Measurements from ENCODE around the gene AKAP8.

AKAP8 gene

DNA sequence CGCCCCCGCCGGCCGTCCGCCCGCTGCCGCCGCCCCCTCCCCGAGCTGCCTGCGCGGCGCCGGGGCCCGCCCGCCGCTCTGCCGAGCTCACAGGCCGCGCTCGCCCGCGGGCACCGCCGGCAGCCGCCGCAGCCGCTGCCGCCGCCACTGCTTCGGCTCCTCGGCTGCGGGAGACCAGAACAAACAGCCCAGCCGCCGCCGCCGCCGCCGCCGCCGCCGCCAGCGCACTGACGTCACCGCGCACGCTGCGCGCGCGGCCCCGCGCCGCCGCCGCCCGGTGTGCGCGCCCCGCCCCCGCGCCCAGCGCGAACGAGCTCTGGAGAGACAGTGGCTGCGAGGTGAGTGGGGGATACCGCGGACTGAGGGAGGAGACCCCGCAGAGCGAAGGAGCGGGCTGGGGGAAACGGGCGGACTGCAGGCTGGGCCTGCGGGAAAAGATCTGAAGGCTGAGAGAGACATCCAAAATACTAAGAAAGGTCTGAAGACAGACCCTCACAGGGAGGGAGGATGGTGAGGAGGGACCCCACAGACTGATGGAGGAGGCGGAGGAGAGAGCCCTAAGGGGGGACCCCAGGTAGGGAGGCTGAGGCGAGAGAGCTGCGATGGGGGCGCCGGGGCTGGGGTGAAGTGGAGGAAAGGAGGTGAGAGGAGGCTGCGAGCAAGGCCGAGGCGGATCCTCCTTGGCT lies 47.1 kb downstream of the AKAP8 start, which contains the start of gene BRD4:
TSS of gene BRD4 (minus strand) at position 229 of the 686 bp plus-strand sequence. CDS start 59,440 bp downstream, outside the sequence.
- DNase-seq (ENCODE audit: low read depth in 2 of 2): peak; percentile 50 to 59

DNA sequence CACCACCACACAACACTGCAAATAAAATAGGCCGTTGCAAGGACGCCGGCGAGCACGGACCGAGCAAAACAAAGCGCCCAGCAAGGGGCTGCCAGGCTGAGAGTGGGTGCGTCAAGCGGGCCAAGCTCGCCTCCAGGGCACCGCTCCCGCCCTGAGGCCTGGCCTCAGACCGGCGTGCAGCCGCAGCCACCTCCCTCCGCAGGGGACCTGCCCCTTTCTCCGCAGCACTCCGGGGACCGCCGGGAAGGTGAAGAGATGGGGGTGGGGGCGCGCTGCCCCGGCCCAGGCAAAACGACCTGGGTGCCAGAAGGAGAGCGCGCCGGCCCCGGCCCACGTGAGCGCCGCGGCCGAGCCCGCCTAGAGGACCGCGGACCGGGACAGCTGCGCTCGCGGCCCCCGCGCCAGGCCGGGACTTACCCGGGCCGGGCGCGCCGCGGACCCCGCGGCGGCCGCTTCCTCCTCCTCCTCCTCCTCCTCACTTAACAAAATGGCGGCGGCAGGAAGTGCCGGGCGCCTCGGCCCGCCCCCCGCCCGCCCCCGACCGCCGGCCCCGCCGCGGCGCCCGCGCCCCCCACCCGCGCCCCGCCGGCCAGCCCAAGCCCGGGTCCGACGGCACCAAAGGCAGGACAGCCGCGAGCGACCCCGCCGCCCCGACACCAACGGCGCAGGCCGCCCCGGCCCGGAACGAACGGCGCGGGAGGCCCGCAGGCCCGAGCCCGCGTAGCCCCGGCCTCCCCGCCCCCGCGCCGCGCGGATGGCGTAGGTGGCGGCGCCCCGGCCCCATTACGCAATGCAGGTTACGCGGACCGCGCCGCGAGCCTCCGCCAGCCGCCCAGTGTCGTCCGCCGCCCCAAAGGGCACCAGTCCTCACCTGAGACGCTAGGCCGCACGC lies 47.9 kb downstream of the AKAP8 start:
- peak; percentile 25 to 39 for DNase-seq (ENCODE audit: low read depth in 2 of 2)

DNA sequence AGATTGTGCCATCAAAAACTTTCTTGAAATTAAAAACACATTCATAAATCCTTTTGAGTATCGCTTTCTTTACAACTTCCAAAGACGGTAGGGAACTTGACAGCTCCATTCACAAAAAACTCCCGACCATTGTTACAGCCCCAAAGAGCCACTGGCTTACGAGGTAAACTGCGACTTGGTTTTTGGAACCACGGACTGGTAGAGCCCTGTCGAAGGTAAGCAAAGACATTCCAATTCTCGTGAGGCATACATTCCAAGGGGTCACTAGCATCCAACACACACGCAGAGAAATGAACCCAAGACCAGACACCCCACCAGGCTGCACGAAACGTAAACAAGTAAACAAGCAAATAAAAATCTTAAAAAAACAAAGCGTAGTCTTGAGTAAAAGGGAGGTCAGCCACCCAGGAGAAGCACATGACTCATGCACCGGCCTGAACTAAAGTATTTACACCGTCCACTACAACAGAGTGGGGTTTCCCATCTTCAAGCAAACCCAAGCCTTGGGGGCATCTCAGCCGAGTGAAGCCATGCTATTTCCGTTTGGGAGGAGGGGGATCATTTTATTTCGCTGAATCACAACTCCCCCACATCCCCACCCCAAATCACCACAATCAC lies 48.7 kb downstream of the AKAP8 start:
- no peak for DNase-seq (ENCODE audit: low read depth in 2 of 2)

DNA sequence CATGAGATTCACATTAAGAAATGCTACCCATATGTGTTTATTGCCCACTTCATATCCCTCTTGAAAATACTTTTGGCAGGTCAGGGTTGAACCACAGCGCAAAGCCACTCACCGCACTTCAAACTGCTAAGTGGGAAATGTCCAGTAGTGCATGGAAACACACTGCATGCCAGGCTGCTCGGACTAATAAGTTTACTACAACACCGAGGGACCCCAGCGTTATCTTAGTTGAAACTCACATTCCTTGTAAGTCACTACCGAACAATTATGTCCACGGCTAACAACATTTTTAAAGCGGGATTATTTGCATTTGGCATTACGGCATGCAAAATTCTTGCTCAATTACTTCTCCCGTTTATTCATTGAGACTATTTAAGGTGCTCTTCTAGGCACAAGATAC lies 51.3 kb downstream of the AKAP8 start:
- no peak for DNase-seq (ENCODE audit: low read depth in 2 of 2)

DNA sequence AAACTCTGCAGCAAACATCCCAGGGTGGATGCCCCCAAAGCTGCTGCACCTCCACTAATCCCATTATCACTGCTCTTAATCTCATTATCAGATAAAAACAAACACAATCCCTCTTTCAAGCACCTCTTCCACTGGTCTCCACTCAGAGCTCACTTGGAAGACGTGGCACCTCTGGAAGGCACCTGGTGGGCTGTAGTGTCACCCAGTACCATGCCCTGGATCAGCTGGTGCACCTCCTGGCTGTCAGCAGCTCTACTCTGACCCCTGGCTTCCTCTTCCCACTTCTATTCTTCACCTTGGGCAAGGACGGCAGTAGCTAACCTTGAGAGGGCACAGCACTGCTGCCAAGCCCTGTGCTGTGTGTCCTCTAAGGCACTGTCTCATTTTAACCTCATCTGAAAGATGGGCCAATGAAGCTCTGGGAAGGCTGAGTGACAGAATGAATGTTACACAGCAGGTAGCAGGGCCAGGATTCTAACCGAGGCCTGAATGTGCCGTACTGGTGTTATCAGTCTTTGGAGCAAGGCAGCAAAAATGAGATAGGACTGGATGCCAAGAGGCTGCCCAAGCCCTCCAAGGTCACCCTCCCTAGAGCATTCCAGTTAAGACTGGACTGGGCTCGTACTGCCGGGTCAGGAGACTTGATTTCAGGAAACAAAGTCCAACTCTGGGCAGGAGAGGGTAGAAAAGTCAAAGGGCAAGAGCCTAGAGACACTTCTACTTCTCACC lies 54.6 kb downstream of the AKAP8 start:
- DNase-seq (ENCODE audit: low read depth in 2 of 2): no peak

DNA sequence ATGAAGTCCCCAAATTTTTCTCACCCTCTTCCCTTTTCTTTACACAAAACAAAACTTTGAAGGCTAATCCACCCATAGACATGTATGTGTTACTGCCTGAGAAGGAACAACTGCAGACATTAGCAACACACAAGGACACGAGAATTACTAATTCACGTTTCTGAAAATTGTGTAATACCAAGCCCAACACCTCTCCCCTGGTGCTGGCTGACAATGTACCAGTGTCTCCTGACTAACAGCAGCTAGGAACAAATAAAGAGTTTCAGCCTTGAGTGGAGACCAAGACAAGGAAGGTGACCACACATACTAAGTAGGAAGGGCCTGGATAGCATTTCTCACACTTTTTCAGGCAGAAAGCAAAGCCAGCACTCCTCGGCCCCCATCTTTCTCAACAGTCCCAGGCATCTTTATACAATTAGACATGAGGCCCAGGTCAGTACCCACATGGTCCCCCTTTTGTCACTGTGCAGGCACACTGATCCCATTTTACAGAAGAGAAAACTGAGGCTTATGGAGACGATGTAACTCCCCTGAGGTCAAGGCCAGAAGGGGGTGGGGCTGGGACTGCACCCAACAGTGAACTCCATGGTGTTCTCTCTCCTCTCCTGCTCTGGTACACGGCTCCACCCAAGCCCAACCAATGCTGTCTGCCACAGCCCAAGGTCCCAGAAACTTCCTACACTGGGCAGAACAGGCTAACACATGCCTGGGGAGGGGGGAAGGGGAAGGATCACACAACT lies 55.9 kb downstream of the AKAP8 start:
- DNase-seq (ENCODE audit: low read depth in 2 of 2): no peak

DNA sequence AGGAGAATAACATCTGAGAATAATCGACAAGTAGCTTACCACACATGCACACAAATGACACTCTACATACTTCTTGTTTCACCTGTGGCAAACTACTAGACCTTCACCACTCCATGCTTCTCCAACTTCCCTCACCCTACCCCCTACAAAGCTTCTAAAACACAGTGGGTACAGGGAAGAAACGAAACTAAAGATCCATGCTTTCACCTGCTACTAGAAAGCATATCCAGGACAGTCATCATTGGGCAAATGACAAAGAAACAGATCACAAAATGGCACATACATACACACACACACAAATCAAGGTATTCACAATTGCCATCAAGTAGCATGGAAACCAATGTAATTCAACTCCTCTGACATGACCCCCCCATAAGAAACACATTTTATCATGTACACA lies 57.8 kb downstream of the AKAP8 start:
- DNase-seq (ENCODE audit: low read depth in 2 of 2): no peak

DNA sequence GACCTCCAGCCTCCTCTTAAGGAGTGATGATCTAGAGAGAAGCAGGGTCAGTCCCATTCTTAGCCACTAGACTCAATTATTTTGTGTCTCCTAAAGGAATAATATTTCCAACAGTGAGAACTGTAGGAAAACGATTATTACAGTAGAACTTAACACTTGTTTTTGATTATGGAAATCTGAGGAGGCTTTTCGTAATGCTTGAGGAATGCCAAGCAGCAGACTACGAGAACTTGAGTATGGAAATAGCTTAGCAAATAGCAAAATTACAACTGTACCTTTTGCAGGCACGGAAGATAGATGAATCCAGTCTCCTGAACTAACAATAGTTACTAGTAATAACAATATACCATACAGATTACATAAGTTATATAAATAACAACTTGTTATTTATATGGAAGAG lies 59.5 kb downstream of the AKAP8 start:
- no peak for DNase-seq (ENCODE audit: low read depth in 2 of 2)

DNA sequence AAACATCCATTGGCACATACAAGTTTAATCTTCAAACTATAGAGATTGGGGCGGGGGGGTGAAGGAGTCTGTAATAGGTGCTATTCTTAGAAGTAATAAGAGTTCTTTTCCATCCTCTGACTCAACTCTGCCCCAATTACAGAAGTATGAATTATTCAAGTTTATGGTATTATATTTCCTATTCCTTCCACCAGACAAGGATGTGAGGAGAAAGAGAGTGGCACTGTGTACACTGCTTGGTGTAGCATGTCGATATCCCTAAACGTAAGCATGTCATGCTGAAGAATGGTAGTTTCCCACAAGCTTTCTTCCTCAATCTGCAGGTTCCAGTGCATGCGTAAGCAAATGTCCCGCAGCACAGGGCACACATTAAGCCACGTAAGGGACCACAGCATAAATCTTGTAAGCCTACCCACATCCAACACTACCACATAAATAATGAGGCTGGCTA lies 61.3 kb downstream of the AKAP8 start:
- DNase-seq (ENCODE audit: low read depth in 2 of 2): no peak

DNA sequence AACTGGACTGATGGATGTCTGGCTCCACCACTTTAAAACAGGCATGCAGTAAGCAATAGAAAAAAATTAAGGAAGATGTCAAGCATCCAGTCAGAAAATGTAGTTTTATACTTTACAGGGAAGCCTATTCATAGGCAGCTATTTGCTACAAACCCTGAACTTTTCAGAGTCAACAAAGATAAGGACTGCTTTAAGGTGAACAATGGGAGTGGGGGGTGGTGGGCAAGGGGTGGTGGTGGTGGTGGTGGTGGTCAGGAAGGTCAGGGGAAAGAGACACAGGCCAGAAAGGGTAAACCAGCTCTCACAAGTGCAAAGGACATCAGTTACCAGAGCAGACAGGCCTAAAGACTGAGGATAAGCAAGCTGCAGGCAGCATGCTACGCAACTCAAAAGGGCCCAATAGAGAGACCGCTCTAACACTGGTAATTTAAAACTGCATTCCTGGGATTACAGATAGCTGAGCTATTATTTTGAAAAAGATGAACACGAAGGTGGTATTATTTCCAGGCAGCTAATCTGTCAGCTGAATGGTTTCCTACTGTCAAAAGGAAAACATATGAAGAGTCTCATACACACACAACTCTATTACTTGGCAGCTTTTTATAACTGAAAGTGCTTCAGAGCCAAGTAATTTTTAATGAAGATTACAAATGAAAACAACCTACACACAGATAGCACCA lies 62.1 kb downstream of the AKAP8 start:
- no peak for DNase-seq (ENCODE audit: low read depth in 2 of 2)

DNA sequence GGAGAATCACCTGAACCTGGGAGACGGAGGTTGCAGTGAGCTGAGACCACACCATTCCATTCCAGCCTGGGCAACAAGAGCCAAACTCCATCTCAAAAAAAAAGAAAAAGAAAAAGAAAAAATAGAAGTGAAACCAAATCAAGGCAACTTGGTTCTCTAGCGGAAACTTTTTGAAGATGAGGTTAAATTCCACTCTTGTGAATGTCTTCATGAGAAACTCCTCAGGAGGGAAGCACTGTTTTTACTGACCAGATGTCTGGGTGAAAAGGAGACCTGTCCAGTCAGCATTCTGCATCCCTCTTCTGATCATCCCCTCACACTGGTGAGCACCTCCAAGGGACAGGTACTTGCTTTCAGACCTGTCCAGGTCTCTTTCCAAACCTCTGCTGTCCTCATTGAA lies 63.1 kb downstream of the AKAP8 start:
- no peak for DNase-seq (ENCODE audit: low read depth in 2 of 2)

DNA sequence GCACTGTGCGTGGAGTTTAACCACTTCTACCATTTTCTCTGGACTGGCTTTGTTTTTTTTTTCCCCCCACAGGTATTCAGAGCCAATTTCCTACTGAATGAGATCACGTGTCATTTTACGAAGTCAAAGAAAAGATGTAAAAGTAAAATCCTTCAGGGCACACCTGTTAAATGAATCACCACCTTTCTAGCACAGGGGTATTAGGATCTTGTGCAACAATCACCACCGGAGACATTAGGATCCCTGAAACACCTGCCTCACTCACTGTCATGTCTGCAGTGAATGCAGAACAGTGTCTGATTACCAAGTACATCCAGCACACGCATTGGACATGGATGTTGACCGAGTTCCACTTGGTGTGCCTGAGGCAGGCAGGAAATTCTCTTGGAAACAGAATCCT lies 64.5 kb downstream of the AKAP8 start:
- DNase-seq (ENCODE audit: low read depth in 2 of 2): no peak

DNA sequence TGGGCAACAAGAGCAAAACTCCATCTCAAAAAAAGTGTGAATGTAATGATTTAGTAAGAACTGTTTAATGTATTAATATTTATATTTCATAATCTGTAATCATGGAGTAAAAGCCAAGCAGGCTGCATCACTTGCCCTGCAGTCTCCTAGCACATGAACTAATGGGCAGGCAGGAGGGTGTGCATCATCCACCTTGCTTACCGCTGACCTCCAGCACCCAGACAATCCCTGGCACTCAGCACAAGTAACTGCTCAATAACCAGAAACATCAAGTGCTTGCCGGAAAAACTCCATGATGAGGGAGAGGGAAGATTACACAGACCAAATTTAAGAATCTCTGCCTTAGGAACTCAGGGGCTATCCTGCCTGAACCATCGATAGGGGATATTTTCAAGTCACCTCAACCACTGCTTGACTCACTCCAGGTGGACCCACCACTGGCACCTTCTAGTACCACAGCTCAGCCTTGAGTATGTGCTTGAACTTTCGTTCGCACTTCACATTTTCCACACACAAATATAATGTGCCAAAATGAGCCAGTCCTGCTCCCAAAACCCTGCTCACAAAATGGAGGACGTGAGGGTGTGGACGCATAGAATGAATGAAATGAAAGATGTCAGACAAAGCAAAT lies 65.8 kb downstream of the AKAP8 start:
- DNase-seq (ENCODE audit: low read depth in 2 of 2): no peak

DNA sequence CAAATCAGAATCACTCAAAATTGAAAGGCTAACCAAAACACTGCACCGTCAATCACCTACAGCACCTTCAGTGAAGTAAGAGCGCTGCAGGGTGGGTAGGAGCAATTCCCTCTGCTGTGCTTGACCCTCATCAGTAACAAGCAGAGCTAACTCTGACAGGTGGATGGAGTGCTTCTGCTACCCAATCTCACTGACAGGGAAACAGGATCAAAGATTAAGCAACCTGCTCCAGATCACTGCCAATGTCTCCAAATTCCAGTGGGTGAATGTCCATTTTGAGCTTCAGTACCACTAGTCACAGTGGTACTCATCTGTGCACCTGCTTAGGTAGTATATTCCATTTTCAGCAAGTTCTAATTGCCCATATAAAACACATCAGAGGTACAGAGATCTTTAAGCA lies 72.4 kb downstream of the AKAP8 start:
- no peak for DNase-seq (ENCODE audit: low read depth in 2 of 2)

DNA sequence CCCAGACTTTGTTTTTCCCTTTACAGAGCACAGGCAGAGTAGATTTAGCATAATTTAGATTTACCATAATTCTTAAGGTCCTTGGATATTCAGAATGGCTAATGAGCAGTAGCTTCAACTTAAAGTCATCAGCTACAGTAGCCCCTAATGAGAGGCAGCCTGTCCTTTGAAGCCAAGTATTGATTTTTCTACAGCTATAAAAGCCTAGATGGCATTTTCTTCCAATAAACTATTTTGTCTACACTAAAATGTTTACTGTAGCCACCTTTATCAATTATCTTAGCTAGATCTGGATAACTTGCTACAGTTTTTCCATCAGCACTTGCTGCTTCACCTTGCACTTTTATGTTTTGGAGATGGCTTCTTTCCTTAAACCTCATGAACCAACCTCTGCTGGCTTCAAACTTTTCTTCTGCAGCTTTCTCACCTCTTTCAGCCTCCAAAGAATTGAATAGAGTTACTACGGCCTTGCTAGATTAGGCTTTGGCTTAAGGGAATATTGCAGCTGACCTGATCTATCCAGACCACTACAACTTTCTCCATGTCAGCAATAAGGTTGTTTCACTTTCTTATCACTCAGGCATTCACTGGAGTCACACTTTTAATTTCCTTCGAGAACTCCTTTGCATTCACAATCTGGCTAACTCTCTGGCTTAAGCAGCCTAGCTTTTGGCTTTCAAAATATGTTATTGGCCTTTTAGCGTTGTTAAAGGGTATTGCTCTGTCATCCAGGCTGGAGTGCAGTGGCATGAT lies 73.8 kb downstream of the AKAP8 start:
- no peak for DNase-seq (ENCODE audit: low read depth in 2 of 2)

DNA sequence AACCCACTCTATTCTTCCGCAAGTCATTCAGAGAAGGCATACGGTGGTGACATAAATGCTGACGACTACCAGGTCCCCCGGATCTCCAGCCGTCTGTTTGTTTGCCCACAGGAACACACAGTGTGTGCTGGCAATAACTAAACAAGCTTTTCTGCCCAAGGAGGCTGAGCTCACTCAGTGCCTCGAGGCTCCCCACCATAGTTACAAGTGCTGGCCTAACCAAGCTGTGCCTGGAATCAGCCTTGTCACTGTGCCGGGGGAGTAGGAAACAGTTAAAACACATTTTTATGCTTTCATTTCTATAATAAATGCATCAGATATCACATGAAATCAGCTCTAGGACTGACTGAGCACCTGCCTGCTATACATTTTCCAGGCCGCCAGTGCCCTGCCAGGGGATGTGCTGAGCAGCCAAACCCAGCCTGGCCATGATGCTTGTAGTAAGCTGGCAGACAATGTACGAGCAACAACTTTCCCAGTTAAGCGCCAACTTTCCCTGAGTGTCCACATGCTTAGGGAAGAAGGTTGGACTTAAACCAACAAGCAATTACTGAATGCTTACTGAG lies 75.4 kb downstream of the AKAP8 start:
- DNase-seq (ENCODE audit: low read depth in 2 of 2): no peak

Data from stimulated activated CD8-positive, alpha-beta memory T cell treated with anti-CD3 and anti-CD28 coated beads, Interleukin-2, amount 100 ng/mL, for 1 hour (primary cell).